Activated CD4-positive, CD25-positive, alpha-beta regulatory T cell treated with anti-CD3 and anti-CD28 coated beads, Interleukin-2, amount 50 U/mL, for 24 hours (primary cell): ENCODE measurements around the gene HSF4.

ENCODE experiments used
- ATAC-seq, 2 donors: fragments of 150-1000 bp; cut with Tn5 transposase; one replicate each; pipeline ENCODE4 v1.10.0; 2021; ENCODE audit warnings: mild to moderate bottlenecking in 1 of 2, moderate library complexity in 1 of 2

The HSF4 gene

DNA sequence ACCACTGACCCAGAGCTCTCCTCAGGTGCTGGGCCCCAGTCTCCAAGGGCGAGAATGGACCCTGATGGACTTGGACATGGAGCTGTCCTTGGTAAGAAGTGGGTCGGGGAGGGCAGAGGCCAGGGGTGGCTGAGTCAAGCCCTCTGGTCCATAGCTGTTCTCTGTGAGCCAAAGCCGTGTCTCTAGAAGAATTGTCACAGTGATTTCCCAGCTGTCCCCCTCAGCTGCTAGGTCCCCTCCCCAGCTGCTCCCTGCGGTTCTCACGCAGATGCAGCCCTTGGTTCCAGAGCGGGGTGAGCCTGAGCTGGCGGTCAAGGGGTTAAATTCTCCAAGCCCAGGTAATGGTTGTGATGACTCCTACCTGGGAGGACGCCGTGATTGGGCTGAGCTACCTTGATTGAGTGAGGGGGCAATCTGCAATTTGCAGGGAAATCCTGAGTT lies 4.5 kb downstream of the HSF4 start:
- ATAC-seq: no peak

DNA sequence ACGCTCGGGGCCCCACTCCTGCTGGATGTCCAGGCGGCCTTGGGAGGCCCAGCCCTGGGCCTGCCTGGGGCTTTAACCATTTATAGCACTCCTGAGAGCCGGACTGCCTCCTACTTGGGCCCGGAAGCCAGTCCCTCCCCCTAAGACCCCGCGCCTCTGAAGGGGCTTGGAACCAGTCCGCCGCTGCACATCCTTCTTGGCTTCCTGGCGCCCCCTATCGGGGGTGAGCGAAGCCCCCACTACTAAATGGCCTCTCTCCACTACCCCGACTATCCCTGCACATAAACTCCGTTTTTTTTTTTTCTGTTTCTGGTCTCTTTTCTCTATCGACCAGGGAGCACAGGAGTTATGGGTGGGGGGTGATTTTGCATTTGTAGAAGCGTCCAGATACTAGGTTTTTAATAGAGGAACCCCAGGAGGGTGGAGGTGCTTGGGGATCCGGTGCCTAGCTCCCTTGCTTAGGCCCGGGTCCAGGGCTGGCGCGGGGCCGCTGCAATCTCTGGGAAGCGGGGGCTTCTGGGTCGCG lies 5.2 kb downstream of the HSF4 start:
- ATAC-seq: no peak

GRCh38 chr16:67170168-67170948 lies 5.8 kb downstream of the HSF4 start, which contains the start of gene NOL3:
Gene NOL3 (plus strand): TSS chr16:67170538.
- ATAC-seq: peak; percentile 10 to 13

DNA sequence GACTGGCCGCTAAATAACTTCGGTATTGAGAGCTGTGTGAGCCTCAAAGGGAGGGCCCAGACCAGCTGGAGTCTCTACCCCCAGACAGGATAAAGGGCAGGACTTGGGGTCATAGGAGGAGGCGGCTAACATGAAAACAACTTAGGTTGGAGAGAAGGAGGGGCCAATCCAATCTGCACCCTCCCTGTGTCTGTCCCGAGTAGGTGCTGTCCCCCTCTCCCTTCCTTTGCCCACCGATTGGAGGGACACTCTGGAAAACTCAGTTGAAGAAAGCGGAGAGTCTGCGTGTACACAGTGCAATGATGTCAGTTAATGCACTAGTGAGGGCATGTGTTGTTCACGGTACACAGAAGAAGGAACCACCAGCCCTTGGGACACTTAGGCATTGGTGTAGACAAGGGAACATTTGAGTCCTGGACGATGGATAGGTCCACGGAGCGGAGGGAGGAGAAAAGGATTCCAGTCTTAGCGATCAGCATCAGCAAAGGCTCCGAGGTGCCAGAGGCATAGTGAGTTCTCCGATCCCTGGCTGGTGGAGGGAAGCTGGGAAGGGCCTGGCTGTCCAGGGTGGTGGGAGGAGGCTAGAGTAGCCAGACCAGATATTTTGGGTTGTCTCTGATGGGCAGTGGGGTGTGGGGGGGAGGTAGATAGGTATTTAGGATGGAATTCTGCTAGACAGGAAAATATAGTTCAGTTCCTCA lies 6.6 kb downstream of the HSF4 start:
- ATAC-seq: no peak

DNA sequence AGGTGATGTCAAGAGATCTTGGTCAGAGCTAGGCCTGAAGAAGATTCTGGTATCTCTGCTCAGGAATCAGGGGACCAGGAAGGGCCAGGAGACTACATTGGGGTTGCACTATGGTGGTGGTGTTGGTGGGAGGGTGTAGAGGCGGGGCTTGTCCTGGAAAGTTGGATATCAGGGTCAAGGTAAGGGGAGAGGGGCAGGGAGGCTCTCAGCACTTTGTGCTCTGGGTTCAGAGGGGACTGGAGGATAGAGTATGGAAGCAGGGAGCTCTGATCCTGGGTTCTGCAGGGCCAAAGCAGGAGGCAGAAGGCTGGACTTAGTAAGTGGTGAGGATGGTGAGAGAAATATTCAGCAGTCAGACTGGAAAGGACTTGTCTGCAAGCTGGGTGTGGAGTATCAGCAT lies 8.8 kb downstream of the HSF4 start:
- ATAC-seq: no peak

DNA sequence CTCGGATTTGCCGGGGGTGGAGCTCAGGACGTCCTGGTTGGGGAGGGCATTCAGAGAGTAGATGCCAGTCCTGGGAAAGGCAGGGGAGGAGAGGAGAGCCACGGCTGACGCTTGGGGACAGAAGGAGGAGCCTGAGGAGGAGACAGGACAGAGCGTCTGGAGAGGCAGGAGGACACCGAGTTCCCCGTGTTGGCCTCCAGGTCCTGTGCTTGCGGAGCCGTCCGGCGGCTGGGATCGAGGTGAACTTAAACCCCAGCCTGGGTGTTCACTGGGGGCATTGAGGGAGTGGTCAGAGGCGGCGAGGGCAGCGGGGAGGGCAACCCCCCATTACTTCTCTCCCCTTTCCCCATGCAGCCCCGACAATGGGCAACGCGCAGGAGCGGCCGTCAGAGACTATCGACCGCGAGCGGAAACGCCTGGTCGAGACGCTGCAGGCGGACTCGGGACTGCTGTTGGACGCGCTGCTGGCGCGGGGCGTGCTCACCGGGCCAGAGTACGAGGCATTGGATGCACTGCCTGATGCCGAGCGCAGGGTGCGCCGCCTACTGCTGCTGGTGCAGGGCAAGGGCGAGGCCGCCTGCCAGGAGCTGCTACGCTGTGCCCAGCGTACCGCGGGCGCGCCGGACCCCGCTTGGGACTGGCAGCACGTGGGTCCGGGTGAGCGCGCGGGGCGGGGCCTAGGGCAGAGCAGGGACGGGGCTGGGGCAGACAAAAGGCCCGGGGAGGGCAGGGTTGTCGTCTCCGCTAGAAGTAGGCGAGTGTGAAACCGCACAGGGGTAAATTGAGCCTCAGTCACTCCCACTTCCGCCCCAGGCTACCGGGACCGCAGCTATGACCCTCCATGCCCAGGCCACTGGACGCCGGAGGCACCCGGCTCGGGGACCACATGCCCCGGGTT lies 9.5 kb downstream of the HSF4 start:
- peak; percentile 81 to 83 for ATAC-seq

DNA sequence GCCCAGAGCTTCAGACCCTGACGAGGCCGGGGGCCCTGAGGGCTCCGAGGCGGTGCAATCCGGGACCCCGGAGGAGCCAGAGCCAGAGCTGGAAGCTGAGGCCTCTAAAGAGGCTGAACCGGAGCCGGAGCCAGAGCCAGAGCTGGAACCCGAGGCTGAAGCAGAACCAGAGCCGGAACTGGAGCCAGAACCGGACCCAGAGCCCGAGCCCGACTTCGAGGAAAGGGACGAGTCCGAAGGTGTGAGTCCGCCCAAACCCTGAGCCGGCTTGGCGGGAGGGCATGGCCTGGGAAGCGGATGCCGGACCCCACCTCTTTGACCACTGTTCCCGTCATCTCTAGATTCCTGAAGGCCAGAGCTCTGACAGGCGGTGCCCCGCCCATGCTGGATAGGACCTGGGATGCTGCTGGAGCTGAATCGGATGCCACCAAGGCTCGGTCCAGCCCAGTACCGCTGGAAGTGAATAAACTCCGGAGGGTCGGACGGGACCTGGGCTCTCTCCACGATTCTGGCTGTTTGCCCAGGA lies 10.2 kb downstream of the HSF4 start:
- ATAC-seq: peak in 1 of 2 donors; percentile 2

DNA sequence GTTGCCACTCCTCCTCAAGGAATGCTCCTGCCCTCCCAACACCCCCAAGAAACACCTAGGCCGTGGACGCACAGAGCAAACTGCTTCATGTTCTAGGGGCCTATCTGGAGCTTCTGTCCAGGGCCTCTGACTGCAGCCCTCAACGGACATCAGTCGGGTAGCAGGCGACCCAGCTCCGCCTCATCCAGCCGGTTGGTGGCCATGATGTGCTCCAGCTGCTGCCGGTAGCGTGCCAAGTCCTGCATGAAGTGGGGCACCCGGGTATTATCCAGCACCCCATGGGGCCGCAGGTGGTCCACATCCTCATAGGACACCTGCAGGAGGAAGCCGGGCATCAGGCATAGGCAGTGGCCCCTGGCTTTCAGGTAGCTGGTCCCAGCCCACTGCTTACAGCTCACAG lies 12.1 kb downstream of the HSF4 start:
- no peak for ATAC-seq

DNA sequence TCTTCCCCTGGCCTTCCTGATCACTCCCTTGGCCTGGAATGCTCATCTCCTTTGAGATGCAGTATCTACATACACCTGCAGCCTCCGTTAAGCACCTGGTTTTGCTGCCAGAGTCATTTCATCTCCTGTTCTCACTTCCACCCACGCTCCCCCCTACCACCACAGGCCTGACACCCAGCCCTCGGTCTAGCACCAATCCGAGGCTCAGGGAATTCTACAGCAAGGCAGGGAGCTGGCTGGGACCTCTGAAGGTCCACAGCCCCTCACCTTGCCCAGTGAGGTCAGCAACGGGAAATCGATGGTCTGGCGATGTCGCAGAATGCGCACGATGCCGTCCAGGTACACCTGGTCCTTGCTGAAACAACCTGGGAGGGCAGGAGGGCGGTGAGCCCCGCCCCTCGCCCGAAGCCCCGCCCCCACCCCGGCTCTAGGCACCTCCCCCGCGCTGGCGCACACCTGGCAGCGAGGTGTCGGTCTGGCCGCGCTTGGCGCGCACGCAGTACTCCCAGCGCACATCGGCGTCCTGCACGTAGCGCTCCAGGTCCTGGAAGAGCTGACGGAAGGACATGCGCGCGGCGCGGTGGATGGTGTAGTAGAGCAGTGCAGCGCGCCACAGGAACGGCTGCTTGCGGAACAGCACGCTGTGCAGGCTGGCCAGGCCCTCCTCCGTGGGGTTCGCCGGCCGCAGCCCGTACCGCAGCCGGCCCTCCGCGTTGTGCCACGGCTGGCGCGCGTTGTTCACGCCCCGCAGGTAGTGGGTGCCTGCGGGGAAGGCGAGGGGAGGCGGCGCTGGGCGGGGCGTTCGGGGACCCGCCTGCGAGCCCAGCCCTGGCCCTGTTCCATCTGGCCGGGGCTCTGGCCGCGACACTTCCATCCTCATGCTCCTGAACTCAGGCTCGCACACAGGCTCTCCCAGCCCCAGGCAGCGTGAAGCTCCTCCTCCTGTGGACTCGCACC lies 13.5 kb downstream of the HSF4 start:
- peak; percentile 30 to 36 for ATAC-seq

GRCh38 chr16:67179421-67180080 lies 15.0 kb downstream of the HSF4 start:
- ATAC-seq: no peak

- no peak for ATAC-seq
These were observed 15.6 kb downstream of the HSF4 start for GRCh38 chr16:67180166-67180565.

DNA sequence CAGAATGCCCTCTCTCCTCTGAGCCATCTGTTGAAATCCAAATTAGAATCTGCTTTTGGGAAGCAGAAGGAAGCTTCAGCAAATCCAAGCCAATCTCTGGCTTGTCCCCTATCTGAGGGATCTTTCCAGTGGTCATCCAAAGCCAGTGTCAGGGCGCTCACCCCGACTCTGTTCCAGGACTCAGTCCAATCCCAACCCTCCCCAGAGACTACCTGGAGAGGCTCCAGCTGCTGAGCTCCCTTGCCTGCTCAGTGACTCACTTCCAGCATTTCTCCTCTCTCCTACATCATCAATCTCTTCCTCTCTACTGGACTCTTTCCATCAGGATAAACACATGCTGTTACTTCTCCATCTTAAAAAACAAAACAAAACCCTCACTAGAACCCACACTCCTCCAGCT lies 16.8 kb downstream of the HSF4 start:
- no peak for ATAC-seq

- ATAC-seq: no peak
These were observed 17.7 kb downstream of the HSF4 start for GRCh38 chr16:67182288-67182687.

GRCh38 chr16:67183284-67183626 lies 18.7 kb downstream of the HSF4 start:
- no peak for ATAC-seq

DNA sequence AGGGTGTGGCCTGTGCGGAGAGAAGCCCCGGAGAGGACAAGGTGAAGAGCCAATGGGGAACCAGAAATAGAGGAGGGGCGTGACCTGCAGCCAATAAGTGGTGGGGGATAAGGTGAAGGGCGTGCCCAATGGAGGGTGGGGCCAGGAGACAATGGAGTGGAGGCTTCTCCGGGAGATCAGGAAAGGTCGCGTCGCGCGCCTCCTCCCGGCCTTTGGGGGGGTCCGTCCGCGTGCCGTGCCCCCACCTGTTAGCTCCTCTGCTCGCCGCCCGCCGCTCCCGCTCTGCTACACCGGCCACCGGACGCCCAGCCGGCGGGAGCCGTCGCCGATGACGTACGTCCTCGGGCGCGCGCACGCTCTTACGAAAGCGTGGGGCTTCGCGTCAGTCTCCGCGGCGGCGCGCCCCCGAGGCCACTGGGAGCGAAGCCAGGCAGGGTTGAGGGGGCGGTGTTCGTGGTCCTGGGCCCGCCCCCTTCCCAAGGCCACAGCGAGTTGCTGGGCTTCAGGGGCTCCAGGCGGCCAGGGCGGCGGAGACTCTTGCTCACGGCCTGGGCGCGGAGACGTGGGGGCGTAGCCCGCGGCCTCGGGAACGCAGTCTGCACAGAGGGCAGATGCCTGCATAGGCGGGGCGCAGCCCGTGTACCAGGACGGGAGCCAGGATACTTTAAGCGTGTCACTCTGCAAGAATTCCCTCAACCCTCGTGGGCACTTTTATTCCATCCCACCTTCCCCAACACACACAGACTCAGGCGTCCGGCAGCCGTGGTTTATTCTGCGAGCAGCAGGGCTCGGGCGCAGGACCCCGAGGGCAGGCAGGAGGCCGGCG lies 19.3 kb downstream of the HSF4 start, which contains the start of gene MATCAP1:
TSS of gene MATCAP1 (minus strand) at position 337 of the 826 bp plus-strand sequence. CDS start 3,353 bp downstream, outside the sequence.
- ATAC-seq: peak; percentile 96 to 98

- ATAC-seq: no peak
These were observed 20.0 kb downstream of the HSF4 start for GRCh38 chr16:67184453-67184994.

GRCh38 chr16:67184995-67185650 lies 20.6 kb downstream of the HSF4 start:
- peak in 1 of 2 donors; percentile 19 for ATAC-seq

DNA sequence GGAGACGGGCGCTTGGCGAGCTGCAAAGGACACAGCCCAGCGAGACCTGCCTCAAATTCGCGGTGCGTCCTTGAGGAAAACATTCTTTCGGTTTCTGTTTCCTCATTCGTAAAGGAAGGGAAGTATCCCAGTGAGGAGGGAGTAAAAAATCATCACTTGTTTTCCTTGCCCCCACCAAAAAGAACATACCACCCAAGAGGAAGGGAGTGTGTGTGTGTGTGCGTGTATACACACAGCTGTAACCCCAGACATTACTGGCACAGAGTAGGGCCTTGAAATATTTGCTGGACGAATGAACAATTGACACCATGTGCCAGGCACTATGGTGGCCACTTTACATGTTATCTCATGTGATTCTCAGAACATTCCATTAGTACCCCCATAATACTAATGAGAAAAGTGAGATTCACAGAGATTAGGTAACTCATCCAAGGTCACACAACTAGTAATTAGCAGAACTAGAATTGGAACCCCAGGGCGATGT lies 21.1 kb downstream of the HSF4 start:
- no peak for ATAC-seq

DNA sequence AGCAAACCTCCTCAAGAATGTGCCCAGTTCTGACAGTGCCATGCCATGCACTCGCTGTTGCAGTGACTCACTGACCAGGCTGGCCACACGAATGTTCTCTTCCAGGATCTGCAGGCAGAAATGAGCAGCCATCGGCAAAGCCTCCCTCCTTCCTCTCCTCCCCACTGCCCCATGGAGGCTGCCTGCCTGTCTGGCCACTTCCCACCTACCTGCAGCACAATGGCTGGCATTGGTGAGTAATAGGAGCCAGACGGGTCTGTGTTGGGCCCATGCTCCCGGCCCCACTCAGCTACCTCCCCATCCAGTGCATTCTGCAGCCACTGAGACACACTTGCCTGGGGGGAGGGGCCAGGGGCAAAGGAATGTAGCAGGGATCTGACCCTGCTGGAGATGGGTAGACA lies 22.0 kb downstream of the HSF4 start:
- no peak for ATAC-seq
